GM18517 (cell line): ENCODE results near the gene TBC1D22A.
"Not testable (repeated sequence)": the region's sequence is repeated elsewhere in the genome, so short reads cannot be mapped to it uniquely, and the experiment has no call there.

ENCODE experiments used
- ATAC-seq: cut with Tn5 transposase; IDR thresholded peaks from one replicate; pipeline ENCODE4 v1.9.1; 2021; ENCODE audit warnings: mild to moderate bottlenecking, moderate library complexity; ENCODE audit not compliant: unreplicated experiment

Gene TBC1D22A

DNA sequence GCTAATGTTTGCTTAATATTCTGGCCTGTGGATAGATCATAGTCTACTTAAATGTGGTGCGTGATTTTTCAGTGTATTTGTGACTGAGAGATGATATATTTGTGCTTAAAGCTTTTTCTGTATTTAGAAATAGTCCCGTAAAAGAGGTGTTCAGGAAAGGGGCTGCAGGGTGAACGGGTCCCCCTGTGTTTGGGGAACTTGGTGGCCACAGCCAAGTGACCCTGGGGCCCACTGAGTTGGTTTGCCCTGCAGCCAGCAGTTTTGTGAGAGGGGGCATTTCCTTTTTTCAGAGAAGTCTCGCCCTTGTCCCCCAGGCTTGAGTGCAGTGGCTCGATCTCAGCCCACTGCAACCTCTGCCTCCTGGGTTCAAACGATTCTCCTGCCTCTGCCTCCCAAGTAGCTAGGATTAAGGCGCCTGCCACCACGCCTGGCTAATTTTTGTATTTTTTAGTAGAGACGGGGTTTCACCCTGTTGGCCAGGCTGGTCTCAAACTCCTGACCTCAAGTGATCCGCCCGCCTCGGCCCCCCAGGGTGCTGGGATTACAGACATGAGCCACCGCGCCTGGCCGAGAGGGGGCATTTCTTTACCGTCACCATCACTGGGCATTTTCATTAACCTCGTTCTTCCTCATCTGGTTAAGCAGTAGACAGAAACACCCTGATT lies 287.4 kb downstream of the TBC1D22A start:
- not testable (repeated sequence) for ATAC-seq

DNA sequence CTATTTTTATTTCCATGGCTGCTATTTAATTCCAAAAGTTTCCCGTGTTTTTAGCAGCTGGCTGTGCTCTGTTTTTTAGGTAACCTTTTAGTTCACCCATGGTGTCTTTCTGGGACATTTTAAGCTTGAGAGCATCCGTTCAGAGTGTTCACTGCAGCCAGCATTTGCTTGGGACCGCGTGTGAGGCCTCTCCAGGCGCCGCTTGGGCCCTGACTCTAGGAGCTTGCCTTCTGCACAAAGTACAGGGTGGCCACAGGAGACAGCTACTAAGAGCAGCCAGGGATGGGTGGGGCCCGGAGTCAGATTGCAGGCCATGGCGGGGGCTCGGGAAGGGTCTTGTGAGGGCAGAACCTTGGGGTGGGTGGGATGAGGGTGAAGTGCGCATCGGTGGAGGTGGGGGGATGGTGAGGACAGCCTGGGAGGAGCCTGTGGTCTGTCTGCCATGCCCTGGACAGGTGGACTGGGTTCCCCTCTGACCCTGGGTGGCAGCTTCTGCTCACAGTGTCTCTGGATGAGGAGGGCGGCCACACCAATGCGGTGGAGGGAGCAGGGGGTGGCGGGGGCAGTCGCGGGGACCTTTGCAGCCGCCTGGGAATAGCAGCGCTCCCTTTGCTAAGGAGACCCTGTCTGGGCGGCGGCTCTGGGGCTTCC lies 288.1 kb downstream of the TBC1D22A start:
- no peak for ATAC-seq

DNA sequence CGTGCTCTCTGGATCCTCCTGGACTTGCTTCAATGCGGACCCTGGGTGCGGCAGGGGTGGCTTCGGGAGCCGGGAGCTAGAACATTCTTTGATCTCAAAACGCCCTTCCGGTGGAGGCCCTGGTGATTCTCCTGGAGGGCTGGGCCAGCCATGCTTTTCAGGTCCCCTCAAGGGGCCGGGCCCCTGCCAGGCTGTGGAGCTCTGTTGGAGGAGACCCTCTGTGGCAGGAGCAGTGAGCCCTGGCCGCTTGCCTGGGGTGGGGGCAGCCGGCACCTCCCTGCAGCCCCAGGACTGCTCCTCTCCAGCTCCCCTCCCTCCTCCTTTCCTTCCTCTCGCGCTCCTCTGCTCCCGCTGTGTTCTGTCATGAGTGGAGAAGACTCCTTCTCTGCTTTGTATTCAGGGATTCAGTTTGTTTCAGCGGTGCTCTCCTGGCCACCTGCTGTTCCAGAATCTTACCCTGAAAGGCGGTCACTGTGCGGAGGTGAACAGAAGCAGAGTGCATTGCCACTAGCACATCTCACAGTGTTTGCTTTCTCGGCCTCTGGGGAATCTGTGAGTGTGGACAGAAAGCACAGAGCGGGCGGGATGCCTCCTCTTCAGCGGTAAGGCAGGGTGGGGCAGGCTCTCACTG lies 289.1 kb downstream of the TBC1D22A start:
- no peak for ATAC-seq

DNA sequence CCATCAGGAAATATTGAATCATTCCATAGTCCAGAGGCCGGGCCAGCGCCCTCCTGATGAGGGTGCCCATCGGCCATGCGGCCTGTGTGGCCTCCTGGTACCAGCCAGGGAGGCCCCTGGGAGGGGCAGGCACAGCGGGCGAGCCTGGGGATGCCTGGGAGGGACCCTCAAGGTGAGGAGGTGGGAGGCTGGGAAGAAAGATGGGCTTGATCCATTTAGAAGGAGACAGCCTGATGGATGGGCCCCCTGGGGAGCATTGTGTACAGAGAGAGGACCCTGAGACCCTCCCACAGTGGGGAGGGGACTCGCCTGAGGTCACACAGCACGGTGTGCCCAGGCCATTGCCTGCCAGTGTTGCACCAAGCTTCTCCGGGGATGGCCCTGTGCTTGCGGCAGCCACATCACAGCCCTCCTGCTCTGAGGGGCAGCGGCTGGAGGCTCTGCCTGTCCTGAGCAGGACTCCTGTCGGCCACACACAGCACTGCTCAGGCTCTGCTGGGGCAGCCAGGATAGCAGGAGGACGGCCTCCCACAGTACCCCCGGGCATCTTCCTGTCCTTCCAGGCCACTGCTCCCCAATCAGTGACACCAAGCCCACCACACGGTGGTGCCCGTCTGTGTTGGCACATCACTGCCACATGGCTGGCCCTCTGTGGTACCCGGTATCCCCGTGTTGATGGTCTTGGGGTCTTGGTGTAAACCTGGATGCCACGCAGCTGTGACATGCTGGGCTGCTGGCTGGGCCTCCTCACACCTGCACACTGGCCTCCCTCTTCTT lies 290.0 kb downstream of the TBC1D22A start:
- no peak for ATAC-seq

DNA sequence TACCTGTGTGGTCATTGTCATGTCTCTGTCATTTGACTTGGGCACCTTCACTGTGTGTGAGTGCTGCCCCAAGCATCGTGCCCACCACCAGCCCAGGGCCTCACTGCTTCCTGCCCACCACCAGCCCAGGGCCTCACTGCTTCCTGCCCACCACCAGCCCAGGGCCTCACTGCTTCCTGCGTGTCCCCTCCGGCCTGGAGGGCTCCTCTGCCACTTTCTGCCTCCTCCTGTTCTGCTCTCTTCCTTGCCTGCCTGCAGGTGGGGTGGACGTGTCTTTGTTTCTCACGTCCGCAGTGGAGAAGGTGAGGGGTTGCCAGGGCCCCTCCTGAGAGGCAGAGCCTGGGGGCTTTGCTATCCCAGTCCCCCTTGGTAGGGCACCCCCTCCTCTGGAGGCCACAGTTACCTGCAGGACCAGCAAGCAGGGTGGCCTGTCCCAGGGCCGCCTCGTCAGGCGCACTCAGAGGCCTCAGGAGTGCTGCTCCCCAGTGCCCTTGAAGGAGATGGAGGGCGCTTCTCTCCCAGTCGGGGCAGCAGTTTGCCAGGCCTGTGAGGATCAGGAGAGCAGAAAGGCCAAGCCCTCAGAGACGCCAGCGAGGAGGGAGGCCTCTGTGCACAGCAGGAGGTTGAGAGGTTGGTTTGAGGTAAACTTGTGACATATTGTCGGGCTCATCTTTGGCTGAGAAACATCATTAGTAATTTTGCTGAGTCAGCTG lies 290.7 kb downstream of the TBC1D22A start:
- ATAC-seq = no peak

DNA sequence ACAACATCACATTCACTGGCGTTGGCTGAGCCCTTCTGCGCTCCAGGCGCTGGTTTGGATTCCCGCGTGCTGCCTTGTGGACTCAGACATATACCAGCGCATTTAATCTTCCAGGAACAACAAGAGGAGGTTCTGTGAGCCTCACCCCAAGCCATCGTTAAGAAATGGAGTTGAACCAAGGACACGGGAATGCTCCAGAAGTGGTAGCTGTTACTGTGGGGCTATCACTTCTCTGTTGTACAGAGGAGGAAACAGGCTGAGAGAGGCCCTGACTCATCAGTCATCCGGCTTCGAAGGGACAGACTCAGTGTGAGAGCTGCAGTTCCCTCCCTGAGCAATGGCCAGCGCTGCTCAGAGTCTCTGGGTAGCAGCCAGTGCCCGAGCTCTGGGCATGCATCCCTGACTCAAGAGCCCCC lies 291.3 kb downstream of the TBC1D22A start:
- ATAC-seq = no peak

DNA sequence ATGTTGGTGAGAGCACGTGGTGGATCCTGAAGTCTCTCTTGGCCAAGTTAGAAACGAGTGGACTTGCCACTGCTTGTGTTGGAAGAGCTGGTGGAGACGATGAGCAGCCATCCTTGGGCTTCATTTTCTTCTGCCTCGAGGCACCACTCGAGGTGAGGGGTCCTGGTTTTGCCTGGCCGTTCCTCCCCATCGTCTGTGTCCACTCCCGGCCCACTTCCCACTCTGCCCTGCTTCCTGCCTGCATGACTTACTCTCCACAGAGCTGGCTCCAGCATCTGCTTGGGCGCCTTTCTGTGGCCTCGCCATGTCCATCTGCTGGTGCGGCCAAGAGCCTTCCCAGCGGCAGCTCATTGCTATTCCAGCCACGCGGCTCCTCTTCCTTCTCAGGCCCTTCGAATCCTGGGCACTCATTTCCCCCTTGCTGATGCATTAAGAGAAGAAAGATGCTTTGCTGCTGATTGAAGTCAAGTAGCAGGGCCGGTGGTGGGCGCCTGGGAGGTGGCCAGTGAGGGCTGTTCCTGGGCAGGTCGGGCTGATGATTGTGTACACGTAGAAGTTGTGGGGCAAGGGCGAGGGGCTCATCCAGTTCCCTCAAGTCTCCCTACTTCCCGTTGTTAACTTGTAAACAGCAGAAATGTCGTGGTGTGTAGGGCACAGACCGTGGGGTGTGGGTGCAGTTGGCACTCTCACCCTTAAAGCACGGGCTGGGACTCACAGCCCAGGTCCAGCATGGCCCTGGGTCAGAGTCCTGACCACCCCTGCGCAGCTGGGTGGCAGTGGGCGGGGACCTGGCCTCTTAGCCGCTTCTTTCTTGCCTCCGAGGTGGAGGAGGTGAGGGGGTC lies 292.0 kb downstream of the TBC1D22A start:
- ATAC-seq = no peak

DNA sequence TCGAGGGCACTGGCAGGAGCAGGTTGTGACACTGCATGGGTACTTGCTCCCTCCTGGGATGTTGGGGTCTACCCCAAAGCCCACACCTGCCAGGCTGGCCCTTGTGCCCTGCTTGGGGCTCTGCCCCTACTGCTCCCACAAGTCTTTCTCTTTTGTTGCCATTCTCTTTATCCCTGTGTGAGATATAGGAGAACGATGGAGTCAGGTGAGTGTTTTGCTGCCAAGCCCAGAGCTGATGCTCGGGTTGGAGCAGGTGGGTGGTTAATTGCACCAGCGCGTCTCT lies 292.6 kb downstream of the TBC1D22A start:
- ATAC-seq = no peak

DNA sequence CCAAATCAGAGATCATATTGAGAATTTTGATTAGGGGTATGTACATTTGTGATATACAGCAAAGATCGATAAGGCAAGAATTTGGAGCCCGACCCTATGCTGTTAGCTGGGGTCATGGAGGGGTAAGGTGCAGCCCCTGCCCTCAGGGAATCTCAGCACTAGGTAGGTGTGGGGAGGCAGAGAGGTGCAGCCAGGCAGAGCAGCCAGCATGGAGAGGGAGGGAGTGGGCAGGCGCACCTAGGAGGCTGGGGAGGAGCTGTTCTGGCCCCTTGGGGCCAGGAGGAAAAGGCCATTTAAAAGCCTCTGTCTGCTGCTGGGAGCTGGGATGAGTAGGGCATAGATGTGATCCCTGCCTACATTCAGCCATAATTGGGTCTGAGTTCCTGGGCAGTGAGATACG lies 293.0 kb downstream of the TBC1D22A start:
- no peak for ATAC-seq

DNA sequence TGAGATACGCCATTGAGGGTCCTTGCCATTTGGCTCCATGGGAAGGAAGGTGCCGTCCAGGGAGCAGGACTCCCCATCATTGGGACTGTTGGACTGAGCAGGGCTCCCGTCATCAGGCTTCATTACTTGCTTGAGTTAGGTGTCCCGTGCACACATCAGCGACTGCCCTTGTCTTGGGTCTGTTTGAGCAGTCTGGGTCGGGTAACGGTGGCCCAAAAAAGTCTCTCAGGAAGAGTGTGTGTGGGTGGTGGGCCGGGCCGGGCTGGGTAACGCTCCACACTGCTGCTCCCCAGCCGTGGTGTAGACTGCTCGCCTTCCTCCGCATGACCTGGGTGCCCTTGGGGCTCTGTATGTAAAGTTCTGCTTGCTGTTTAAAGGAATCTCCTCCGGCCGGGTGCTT lies 293.5 kb downstream of the TBC1D22A start:
- ATAC-seq = no peak

DNA sequence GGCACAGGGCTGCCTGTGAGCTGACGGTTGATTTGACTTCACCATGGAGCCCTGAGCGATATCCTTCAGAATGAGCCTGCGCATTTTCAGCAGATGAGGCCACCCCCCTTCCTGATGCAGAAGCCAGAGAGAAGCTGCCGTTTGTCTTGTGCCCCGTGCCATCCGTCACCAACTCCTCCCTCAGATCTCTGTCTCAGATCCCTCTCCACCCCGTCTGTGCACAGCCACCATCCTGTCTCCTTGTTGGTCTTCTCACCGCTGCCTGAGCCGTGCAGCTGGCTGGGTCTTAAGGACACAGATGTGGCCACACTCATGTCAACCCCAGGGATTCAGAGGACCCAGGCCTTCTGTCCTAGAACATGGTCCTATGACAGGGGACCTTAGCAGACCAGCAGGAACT lies 293.9 kb downstream of the TBC1D22A start:
- no peak for ATAC-seq

DNA sequence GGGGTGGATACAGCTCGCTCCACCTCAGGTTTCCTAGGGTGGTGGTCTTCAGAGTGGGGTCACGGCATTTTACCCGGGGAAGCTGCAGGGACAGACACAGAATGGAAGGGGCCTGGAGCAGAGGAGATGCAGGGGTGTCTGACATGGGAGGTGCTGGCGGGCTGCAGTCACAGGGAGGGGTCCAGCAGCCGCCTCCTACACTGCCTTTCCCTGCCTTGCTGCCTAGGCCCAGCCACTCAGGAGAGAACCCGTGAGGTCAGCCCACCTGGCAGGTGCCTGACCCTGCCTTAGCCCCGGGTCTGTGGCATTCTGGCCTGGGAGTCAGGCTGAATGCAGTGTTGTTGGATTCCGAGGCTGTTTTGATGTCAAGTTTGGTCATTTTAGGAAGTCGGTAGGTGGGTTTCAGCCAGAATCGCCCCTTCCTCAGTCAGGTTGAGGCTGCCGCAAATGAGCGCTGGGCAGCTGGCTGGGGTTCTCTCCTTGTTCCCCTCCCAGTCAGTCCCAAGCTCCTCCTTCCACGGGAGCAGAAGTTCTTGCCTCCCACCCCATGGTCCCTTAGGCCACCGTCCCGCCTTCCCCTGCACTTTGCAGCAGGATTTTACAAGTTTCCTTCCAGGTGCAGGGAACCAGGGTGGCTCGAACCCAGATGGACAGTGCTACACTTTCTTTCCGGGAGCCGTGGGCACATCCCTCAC lies 294.5 kb downstream of the TBC1D22A start:
- no peak for ATAC-seq

DNA sequence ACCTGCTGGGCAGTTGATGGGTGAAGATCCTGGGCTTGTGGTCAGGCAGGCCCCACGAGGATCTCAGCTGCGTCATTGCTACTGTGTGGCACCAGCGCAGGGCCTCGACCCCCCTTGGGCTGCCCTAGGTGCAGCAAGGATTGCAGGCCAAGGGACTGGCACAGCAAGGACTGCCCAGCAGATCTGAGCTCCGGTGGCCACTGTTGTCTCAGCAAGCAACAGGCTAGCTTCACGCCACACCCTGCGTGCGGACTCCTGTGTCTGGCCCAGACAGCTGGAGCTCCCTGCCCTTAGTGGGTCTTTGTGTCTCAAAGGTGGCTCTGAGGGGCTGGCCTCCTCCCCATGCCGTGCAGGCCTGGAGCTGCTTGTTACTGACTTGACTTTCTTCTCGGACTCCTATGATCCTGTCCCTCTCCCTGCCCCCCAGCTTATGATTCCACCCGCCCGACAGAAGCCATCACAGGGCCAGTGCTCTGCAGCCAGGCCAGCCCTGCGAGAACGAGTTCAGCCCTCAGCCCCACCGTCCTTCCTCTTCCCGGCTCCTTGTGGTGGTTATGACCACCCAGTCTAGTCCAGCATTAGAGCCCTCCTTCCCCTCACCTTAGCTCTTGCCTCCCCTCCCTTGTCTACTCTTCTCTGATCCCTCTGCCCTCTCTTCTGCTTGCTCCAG lies 295.6 kb downstream of the TBC1D22A start:
- ATAC-seq = no peak

DNA sequence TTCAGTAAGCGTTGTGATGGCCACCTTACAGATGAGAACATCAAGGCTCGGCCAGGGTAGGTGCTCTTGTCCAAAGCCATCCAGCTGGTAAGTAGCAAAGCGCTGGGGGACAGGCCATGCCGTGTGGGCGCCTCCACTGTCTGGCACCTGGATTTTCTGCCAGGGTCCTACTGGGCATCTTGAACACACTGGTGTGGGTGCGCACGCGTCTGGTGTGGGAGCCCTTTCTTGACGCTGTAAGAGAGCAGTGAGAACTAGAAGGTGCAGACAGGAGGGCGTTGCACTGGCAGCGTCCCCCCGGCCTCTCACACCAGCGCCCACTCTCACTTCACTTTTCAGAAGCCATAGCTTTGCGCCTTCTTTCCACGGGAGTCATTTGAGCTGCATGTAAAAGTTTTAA lies 296.6 kb downstream of the TBC1D22A start:
- ATAC-seq = no peak

DNA sequence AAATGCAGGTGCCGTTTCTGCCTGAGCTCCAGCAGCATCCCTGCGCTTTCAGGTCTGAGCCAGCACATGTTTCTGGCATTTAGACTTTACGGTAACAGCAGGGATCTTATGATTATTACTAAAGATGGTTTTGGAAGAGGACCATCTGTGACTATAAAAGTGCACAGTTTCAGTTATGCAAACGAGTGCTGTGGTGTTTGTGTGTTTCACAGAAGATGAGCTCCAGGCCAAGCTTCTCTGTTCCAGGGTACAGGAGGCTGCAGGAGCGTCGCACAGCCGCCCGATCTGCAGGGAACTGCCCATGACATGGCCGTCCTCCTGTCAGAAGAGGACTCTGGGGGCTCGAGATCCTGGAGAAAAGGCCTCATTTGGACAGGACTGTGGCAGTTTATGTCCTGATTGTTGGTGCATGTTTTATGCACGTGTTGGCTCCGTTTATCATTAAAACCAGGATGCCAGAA lies 297.3 kb downstream of the TBC1D22A start:
- ATAC-seq = no peak

DNA sequence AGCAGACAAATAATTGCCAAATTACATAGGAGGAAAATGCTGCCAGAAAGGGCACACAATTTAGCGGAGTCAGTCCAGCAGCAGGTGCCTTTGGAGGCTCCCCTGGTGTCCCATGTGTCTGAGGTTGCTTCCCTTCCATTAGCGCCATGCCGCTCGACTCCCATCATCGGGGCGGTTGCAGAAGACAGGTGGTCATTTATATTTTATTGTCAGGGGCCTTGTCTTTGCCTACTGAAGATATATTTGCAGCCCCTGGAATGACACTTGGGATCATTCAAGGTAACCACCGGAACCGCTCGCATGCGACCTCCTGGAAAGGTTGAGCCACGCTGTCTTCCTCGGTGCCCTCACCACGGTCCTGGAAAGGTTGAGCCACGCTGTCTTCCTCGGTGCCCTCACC lies 298.3 kb downstream of the TBC1D22A start:
- no peak for ATAC-seq

DNA sequence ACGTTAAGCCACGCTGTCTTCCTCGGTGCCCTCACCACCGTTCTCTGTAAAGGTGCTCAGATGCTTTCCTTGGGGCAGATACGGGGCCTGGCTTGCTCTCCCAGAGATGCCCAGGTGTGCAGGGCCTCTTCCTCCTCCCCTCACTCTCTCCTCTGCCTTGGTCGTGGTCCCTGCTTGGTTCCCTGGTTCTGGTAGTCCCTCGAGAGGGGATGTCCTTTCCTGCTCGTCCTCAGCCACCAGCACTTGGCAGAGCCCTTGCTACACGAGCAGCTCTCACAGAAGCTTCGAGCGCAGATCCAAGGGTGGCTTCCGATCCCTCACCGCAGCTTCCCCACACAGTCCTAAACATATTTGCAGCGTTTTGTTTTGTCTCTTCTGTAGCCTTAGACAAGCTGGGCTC lies 298.8 kb downstream of the TBC1D22A start:
- ATAC-seq = no peak

DNA sequence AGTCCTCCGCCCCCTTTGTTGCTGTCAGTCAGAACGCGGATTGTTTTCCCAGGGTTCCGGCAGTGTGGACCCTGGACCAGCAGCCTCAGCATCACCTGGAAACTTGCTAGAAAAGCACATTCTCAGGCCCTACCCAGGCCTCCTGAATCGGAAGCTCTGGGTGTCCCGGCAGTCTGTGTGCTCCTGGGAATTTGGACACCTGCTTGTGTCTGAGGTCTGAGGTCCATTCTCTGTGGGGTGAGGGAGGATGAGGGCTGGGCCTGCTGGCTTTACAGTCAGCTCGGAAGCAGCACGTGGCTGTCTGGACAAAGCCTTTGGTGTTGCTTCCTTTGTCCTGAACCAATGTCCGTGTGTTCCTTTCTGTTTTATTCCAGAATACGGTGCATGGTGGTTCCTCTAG lies 299.7 kb downstream of the TBC1D22A start:
- no peak for ATAC-seq

DNA sequence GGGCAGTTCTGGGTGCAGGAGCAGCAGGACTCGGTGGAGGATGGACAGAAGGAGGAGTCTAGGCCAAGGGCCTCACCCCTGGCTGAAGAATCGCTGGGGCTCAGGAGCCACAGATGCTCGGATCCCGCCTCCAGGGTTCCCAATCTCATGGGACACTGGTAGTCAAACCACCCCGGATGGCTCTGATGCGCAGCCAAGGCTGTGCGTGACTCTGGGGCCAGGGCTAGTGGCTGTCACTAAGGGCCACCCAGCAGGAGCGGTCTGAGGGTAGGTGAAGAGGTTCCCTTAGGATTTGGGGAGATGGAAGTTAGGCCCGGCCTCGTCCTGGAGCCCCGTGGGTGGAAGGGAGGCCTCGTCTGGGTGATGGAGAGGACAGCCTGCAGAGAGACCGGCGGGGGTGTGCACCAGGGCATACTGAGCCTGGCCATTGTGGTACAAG lies 300.6 kb downstream of the TBC1D22A start:
- ATAC-seq = no peak
